Amniotic stem cell (primary cell): ENCODE data around the gene AGAP6.
A peak's percentile ranks its signal among the peaks of the same experiment; 100 is the strongest.
"Not testable (repeated sequence)": the region's sequence is repeated elsewhere in the genome, so short reads cannot be mapped to it uniquely, and the experiment has no call there.

ENCODE experiments used
- DNase-seq: peaks from one replicate; lab custom pipeline; 2025; lab: John Stamatoyannopoulos, UW

Gene AGAP6

DNA sequence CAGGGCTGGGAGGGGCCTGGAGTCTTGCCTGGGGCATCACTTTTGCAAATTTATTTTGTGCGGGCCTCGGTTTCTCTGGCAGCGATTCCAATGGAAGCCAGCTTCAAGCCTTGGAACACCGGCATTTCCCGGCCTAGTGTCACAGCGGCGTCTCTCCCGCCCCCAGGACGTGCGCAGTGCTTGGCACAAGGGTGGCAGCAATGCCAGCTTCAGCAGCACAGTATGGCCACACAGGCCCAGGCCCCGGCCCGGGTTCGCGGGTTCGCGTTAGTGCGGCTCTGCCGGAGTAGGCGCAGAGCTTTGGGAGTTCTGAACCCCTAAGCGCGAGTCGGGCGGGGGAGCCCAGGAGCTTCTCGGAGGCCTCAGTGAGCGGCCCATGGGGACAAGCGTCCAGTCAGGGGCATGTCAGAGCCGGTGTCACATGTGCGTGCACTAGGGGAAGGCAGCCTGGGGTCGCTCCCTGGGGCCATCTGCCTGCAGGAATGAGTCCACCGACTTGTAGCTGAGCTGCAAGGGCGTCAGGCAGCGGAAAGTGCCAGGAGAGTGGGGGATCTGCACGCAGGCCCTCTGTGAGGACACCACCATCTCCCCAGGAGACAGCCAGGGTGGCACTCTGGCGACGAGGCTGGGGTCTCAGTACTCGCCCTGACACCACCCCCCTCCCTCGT is 36.6 kb downstream of the AGAP6 start:
- DNase-seq, result not testable (repeated sequence)

DNA sequence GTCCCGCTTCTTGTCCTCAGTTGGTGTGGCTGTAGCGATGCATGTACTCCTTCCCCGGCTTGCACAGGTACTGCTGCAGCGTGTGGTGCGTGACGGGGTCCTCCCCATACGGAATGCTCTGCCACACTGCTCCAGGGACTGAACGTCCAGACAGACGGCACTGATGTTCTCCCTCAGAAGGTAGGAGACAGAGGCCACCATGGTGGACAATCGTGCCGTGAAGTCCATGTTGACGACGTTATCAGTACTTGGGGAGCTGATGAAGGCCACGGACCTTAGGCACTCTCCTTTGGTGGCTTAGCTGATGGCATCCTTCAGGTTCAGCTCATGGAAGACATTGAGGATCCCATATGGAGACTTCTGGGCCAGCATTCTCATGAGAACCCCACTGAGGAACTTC is 37.4 kb downstream of the AGAP6 start:
- no peak for DNase-seq

DNA sequence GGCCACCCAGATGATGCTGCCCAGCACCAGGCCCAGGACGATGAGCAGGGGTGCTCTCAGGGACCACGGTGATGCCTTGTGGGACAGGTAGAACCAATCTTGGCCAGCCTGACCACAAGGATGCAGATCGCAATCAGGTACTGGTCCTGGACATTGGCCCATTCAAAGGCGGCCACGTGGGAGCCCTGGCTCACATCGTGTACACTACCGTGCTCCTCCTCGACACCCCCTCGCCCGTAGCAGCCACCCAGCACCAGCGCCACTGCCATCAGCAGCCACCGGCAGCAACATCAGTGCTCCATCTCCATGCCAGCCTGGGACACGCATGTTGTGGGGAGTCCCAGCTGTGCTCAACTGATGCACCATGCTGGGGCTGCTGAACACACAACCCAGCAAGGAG is 39.0 kb downstream of the AGAP6 start:
- DNase-seq, result no peak

- DNase-seq, result no peak
These were observed 45.3 kb downstream of the AGAP6 start for GRCh38 chr10:50033481-50033880.

GRCh38 chr10:50035337-50035736 is 47.1 kb downstream of the AGAP6 start:
- not testable (repeated sequence) for DNase-seq

GRCh38 chr10:50044941-50045664 is 56.9 kb downstream of the AGAP6 start:
- no peak for DNase-seq

- not testable (repeated sequence) for DNase-seq
These were observed 58.3 kb downstream of the AGAP6 start for GRCh38 chr10:50046457-50046856.

DNA sequence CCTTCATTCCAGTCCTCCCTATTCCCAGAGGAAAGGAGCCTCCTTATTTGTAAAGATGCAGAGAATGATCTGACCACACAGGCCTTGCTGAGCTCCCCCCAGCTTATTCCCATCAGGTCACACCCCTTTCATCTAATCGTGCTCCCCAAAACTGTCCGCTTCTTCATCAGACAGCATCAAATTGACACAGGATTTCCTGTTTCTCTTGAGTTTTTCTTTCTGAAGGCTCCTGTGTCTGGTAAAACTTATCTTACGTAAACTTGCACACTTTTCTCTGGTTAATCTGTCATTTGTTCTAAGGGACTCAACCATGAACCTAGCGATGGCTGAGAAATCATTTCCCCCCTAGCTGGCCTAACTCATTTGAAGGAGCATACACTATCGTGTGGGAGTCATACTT is 59.4 kb downstream of the AGAP6 start:
- DNase-seq, result not testable (repeated sequence)

GRCh38 chr10:50051995-50052660 is 63.9 kb downstream of the AGAP6 start:
- peak; percentile 1 for DNase-seq

DNA sequence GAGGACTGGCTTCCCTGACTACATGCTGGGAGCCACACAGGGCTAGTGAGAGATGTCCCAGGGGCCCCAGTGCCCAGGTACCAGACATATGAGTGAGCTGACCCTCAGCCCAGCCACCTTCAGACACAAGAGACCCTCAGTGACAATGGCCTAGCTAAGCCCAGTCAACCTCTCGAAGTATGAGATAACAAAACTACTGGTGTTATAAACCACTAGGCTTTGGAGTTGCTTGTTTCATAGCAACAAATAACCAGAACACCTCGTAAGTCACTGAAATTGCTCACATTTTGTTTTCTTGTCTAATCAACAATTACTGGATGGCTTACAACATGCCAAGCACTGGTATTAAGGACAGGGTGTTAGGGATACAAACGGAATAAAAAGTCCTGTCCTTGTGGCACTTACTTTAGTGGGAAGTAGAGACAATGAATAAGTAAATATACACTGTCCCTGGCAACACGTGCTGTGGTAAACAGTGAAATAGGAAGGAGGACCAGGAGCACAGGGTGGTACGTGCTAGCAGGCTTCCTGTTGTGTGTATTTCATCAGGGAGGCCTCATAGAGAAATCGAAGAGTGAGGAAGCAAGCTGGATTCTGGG is 64.7 kb downstream of the AGAP6 start:
- DNase-seq, result not testable (repeated sequence)

DNA sequence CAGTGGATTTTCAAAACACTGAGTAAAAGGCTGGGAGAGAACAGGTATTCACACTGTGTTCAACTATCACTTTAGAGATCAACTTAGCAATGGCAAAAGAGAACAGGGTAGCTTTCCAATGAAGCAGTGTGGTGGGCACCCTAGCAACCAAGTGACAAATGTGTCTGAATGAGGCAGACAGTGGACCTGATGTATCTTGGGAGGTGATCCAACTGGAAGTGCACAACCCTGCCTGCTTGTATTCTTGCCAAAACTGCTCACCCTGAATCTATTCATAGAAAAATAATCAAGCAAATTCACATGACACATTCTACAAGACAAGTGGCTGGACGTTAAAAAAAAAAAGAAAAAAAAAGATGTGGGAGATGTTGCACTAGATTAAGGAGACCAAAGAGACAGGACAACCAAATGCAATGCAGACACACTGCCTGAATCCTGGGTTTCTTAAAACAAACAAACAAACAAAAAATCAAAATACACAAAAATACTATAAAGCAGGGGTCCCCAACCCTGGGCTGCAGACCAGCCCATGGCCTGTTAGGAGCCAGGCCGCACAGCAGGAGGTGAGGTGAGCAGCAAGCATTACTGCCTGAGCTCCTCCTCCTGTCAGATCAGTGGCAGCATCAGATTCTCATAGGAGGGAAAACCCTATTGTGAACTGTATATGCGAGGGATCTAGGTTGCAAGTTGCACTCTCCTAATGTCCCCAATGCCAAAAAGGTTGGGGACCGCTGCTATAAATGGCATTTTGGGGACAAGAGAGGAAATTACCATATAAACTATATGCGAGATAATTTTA is 67.5 kb downstream of the AGAP6 start:
- not testable (repeated sequence) for DNase-seq

DNA sequence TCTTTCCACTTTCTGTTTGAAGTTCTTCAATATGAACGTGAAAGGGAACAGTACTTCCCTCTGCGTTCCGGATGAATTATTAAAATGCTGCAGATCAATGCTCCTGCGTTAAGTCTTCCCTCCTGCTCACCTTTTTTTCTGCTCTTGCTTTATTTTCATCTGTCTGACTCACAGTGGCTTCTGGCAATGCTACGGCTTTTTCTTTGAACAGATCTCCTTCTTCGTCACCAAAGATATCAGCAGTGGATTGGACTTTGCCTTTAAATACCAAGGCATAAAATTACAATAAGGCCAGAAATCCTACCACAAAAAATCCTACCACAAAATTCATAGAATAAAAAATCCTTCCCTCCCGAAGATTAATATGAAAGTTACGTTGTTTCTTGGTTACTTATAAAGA is 68.4 kb downstream of the AGAP6 start:
- DNase-seq, result not testable (repeated sequence)

DNA sequence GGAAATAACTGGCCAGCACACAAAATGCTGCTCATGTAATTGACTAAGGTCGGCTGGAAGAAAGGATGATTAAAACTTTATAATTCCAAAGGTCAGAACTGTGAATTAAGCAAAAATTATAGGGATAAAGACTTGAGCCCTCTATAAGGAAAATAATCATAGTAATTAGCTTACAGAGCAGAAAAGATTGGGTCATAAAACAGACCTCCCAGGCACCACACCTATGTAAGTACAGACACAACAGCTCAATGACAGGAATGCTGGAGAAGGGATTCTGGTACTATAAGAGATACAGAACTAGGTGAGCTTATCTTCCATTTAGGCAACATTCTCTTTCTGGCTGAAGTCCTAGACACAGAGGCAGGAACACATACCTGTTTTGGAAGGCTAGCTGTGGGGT is 70.5 kb downstream of the AGAP6 start:
- not testable (repeated sequence) for DNase-seq

- not testable (repeated sequence) for DNase-seq
These were observed 71.7 kb downstream of the AGAP6 start for GRCh38 chr10:50059946-50060345.
